Smooth muscle cell of the brain vasculature (primary cell): Measurements from ENCODE around the gene WDR88.
"Not testable (repeated sequence)": the region's sequence is repeated elsewhere in the genome, so short reads cannot be mapped to it uniquely, and the experiment has no call there.

Source experiments
- DNase-seq: peaks from one replicate; pipeline ENCODE4 v3.0.0-alpha.2; 2012; ENCODE audit warnings: low read depth, low spot score

Gene WDR88

DNA sequence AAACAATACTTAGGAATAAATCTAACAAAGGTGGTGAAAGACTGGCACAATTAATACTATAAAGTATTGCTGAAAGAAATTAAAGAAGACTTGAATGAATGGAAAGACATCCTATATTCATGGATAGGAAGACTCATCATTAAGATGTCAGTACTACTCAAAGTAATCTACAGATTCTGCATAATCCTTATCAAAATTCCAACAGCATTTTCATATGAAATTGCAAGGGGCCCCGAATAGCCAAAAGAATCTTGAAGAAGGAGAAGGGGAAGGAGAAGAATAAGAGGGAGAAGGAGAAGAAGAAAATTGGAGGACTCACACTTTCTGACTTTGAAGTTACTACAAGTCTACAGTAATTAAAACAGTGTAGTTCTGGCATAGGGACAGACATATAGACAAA is 36.6 kb downstream of the WDR88 start:
- no peak for DNase-seq

DNA sequence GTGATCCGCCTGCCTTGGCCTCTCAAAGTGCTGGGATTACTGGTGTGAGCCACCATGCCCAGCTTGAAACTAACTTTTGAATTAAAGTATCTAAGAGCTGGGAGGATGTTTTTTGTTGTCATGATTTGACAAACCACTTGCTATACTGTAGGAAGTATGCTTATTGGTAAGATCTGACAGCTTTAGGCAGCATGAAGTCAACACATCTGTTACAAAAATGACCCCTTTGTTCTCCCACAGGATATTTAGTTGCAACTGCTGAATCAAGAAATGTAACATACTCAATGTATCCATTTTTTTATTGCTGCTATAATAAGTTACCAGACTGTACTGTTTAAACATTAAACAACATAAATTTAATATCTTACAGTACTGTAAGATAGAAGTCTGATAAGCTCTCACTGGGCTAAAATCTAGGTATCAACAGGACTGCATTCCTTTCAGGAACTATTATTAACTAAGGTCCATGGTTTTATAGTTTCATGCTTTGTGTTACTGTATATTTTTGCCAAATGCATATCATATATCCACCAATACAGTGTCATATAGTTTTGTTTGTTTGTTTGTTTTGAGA is 39.4 kb downstream of the WDR88 start:
- no peak for DNase-seq

DNA sequence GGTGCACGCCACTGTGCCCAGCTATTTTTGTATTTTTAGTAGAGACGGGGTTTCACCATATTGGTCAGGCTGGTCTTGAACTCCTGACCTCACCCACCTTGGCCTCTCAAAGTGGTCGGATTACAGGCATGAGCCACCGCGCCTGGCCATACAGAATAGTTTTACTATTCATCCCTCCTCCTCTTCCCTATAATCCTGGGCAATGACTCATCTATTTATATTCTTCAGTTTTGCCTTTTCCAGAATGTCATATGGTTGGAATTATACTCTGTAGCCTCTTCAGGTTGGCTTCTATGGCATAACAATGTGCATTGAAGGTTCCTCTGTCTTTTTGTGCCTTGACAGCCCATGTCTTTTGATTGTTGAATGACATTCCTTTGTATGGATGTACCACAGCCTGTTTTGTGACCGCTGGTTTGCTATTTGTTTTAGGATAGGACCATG is 40.0 kb downstream of the WDR88 start:
- no peak for DNase-seq

DNA sequence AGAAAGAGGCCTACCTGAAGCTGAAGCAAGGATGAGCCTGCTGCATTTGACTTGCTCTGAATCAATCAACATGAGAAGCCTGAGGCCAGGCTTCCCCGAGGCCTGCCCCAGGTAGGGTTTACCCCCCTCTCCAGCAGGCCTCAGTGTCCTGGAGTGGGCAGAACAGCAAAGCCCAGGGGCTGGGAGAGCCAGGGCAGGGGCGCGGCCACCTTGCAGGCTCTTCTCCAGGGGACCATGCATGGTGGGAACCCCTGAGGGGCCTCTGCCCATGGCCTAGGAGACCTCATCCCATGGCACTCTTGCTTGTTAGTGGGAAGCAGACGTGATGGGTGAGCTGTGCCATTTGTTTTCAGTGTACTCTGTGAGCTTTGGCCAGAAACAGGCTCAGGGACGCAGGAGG is 42.3 kb downstream of the WDR88 start:
- no peak for DNase-seq

DNA sequence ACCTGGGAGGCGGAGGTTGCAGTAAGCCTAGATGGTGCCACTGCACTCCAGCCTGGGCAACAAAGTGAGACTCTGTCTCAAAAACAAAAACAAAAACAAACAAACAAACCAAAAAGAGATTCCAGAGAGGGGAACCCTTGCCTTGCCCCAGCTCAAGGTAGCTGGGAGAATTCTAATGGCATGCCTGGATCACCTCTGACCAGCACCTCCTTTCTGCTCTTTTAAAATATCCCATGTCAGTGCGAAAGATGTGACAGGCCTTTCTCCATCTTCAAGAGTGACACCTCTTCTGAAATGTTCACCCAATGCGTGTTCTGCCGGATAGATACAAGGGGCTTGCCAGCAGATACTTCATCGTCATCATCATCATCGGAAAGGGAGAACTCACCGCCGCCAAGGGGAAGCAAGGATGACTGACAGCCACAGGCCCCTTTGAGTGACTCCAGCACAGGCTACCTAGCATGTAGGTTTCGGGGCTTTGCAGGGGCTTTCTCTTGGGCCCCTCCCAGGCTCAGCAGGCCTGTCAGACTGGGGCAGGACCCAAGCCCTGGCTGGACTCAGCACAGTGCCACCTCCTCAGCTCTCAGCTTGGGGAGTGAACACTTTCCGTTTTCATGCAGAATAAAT is 43.4 kb downstream of the WDR88 start:
- no peak for DNase-seq

DNA sequence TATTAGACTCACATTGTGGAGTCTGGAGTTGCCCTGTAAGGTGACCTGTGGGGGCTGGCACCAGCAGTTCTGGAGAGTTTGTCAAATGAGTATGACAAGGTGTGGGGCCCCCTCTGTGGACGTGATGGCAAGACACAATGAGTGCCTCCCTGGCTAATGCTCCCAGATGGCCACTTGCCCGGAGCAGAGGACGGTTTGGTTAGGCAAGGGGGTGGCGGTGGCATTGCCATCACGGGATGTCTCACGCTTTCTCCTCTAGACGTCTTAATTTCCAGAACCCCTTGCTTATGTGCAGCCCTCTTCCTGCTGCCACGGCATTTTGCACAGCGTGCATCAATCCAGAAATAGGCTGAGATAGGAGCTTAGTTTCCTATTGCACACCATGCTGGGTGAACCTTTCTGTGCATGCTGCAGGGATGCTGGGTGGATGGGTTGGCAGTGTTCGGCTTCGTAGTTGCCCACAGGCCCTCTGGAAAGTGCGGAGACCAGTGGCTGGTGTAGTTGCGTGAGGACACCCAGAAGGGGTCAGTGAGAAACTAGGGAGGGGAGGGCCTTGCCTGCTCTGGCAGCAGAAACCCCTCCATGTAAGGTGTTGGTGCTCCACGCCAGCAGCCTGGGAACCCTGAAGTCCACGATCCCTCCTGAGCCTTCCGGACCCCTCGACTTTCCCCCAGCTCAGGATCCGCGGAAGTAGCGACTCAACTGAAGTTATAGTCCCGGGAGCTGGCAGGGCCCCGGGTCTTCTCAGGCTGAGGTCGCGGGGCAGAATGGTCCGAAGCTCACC is 44.2 kb downstream of the WDR88 start:
- no peak for DNase-seq

DNA sequence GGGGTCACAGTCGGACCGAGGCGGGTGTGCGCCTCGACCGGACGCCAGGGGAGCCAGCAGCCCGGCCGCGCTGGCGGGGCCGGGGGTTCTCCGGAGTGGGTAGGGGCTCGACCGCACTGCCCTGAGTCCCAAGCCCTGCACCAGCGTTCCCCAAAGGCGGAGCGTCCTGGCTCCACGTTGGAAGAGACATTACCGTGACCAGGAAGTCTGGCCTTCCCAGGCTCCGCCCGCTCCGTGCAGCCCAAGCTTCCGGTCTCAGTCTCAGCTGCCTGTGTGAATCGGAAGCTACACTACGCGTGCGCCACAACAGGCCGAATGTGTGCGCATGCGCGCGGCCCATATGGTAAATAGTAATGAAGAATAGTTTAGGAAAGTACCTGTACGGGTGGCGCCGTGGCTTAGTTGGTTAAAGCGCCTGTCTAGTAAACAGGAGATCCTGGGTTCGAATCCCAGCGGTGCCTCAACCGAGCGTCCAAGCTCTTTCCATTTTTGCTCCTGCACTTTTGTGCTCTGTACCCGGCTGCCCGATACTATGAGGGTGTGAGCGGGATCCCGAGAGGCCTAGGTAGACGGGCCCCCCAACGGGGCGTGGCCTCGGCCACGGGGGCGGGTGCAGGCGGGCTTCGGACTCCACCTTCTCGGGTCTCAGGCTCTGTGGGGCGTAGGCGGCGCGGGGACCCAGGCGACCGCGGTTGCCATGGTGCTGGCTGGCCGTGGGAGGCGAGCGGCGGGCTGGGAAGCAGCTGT is 44.9 kb downstream of the WDR88 start:
- peak; percentile 96 for DNase-seq

DNA sequence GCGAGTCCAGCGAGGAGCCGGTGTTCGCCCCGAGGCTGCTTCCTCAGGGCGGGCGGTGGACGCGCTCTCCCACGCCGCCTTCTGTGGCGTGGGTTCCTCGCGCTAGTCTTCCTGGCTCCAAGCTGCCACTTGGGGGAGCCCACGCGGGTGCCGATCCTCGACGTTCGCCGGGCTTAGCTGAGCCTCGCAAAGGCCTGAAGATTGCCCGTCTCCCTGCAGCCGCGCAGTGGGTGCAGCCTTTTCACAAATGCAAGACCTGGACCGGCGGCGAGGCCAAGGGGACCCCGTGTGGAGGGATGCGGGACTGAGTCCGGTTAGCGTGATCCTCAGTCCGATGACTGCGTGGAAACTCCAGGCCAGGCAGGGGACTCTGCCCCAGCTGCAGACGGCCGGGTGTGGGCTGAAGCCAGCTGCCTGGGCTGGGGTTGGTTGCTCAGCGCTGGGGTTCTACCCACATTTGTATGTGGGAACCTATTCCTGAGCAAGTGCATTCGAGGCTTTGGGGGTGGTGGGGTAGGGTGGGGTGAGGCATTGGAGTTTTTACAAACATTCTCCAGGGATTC is 45.6 kb downstream of the WDR88 start:
- no peak for DNase-seq

DNA sequence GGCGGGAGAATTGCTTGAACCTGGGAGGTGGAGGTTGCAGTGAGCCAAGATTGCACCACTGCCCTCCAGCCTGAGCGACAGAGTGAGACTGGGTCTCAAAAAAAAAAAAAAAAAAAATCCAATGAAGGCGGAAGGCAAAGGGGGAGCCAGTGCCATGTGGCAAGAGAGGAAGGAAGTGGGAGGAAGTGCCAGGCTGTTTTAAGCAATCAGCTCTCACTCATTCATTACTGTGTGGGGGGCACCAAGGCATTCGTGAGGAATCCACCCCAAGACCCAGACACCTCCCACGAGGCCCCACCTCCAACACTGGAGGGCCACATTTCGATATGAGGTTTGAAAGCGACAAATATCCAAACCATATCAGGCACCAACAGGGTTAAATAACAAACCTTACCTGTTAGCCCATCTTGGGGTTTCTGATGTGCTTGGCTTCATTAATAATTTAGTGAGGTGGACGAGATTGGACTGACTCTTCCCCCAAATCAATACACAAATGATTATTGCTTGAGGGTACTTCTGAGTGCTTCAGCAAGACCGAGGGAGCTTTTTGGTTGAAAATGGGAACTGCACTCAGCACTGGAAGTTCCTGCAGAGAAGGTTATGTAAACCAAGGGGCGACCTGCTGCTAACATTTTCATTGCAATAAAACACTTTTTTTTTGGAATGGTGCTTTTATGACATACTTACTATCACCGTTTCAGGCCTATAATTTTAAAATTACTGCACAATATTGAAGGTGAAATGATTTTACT is 54.7 kb downstream of the WDR88 start:
- DNase-seq = no peak

DNA sequence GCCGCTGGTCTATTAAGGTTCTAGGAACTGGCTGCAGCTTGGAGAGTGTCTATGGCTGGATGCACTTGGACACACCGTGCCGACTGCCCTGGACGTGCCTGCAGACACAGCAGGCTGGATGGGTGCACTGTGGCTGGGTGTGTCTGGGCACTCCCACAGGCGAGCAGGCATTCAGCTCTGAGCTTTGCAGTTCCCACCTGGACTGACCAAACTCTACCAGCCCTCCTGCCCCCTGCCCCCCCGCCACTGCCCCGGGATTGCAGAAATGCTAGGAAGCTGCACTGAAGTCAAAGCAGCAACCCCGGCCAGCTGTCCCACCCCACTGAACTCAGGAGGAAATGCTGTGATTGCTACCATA is 55.2 kb downstream of the WDR88 start:
- DNase-seq = no peak

DNA sequence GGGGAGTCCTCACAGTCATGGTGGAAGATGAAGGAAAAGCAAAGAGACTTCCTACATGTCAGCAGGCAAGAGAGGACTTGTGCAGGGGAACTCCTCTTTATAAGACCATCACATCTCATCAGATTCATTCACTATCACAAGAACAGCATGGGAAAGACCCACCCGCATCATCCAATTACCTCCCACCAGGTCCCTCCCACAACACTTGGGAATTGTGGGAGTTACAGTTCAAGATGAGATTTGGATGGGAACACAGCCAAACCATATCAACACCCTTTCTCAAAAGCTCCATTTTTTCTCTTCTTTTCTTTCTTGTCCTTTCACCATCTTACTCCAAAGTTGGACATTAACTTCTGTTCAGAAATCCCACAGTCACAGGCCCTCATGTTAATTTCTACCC is 57.5 kb downstream of the WDR88 start:
- DNase-seq = no peak

DNA sequence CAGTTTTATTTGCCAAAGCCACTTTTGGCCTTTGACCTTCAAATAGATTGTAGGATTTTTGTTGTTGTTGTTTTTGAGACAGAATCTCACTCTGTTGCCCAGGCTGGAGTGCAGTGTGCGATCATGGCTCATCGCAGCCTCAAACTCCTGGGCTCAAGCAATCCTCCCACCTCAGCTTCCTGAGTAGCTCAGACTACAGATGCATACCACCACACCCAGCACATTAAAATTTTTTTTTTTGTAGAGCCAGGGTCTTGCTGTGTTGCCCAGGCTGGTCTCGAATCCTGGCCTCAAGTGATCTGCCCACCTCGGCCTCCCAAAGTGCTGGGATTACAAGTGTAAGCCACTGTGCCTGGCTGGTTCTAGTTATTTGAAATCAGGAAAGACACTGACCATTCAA is 59.2 kb downstream of the WDR88 start:
- not testable (repeated sequence) for DNase-seq

DNA sequence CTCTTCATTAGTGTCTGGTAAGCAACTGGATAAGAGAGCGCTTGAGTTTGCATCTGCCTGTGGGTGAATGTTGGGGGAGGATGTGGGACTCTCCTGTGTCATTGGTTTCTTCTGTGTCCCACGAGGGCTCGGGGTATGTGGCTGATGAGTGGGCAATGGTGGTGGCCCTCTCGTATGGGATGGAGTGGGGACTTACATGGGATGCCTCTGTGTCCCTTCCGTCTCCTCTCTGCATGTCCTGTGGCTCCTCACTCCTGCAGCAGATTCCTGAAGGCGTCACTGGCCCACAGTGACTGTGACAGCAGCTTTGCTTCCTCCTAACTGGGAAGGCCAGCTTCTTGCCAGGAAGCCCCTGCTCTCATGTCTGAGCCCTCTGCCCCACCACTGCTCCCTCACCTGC is 59.6 kb downstream of the WDR88 start:
- no peak for DNase-seq

DNA sequence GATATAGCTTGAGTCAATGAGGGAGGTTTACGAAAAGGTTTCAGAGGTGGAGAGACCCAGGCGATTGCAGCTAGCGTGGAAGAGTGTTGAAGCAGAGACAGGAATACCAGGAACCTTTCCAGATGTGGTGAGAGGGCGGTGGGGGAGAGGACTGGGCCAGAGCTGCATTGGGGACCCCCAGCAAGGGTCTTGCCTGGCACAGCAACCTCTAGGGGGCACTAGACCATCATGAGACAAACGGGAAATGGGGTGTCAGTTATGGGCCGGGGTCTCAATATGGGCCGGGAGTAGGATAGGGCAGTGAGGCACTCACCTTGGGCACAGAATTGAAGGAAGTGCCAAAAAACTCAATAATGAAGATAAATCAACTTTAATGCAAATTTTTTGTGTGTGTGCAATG is 60.1 kb downstream of the WDR88 start:
- DNase-seq = no peak

DNA sequence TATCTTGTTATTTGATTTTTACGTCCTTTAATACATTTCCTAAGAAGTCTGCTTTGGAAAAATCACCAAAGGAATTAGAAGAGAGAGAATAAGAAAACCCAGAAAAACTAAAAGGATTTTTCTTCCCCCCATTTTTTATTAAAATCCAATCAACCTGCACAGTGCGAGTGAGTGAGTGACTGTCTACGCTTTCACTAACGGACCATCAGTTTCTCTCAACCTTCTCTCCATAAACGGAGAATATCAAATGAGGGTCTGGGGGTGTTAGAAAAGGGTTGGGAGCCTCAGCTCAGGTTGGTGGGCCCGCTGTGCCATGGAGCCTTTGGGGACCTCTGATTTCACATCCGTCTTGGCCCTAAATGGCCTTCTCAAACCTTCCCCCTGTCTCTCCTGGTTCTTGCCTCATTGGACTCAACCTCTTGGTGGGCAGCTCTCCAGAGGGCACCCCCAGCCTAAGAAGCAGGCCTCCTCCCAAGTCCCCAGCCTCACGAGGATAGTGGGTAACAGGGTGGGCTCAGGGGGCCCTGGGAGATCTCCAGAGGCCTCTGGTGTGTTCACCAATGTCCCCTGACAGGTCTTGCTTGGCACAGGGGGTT is 61.5 kb downstream of the WDR88 start:
- no peak for DNase-seq

DNA sequence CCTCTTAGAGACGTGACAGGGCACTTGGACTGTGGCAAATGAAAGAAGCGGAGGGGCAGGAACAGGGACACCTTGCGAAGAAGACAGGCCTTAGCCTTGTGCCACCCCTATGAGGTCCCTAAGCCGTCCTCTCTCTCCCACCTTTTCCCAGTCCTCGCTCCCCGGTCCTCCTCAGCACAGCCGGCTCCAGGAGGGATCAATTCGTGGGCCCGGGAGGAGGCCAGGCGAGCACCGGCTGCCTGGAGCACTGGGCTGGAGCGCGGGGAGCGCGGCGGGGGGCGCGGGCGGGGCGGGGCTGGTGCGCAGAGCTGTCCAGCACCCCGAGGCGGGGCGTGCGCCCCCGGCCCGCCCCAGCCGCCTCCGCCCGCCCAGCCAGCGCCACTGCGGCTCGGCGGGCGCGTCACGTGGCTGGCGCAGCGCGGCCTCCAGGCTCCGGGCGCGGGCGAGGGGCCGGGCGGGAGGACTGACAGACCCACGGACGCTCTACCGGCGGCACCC is 62.0 kb downstream of the WDR88 start, which contains the start of gene LRP3:
TSS of gene LRP3 (plus strand) at position 466 of the 498 bp plus-strand sequence. CDS start 456 bp downstream, outside the sequence.
- DNase-seq = no peak

DNA sequence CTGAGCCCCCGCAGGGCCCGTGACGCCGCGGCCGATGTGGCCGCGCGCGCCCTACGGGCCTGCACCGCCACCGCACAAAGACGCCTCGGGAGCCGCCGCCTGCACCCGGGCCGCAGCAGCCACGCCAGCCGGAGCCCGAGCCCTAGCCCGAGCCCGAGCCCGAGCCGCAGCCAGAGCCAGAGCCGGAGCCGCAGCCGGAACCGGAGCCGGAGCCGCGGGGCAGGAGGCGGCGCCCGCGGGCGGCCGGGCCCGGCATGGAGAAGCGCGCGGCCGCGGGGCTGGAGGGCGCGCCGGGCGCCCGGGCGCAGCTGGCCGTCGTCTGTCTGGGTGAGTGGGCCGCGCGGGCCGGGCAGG is 62.6 kb downstream of the WDR88 start:
- DNase-seq = no peak

DNA sequence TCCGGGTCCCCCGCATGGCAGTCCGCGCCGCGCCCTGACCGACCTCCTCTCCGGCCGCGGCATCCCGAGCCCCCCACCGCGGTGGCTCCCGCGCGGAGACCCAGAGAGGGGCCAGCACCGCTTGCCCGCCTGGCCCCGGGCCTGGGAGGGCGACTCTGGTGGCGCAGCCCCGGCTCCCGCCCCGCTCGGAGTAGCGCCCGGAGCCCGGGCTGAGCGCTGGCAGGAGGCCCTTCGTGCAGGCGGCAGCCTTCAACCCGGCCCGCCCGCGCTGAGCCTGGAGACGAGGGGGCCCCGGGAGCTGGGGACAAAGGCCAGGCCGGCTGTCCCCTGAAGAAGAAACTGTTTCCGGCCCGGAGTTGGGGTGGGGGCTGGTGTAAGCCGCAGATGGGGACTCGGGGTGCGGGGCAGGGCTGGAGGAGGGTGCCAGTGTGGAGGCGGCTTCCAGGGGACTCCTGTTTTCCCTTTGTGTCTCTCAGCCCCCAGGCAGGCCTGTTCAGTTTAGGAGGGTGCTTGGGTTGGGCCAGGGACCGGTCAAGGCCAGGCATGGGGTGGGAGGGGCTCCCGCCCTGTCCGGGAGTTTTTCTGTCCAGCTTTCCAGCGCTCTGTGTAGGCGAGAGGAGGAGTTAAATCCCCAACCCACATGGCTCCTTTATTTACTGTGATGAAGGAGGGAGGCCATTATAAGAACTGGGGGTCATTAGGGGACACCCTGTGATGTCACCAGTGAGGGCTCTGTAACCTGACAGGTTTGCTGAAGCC is 63.2 kb downstream of the WDR88 start:
- DNase-seq = no peak

DNA sequence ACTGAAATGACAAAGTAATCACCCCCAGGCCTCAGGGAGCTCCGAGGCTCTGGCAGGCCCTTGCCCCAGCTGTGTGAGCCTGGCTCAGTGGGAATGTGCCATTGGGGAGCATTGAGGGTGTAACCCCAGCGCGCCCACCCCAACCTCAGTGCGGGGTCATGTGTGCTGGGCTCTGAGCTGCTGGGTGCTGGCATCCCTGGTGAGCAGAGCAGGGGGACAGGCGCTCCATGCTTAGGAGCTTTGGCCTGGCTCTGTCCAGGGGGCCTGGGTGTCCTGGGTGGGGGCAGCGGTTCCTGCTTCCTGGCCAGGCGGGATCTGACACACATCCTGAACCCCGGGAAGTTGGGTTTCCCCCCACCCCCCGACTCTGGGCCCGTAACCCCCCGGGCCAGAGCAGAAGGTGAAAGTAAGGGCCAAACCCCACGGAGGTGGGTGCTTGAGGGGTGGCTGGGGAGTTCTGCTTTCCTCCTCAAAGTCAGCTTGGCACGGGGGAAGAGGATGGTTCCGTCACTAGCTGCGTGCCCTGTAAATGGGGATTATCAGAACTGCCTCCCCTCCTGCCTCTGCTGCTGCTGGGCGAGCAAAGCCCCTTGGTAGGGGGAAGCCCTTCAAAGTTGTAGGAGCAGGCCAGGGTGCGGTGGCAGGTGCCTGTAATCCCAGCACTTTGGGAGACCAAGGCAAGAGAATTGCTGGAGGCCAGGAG is 63.9 kb downstream of the WDR88 start:
- no peak for DNase-seq
